GM10847 (cell line): ENCODE results near the gene ACOXL.

Experiments used
- POLR2A ChIP-seq: IDR thresholded peaks from 2 replicates; pipeline ENCODE4 v1.6.1; 2011; ENCODE audit not compliant: insufficient read length; ENCODE audit errors: extremely low read depth

The ACOXL gene

DNA sequence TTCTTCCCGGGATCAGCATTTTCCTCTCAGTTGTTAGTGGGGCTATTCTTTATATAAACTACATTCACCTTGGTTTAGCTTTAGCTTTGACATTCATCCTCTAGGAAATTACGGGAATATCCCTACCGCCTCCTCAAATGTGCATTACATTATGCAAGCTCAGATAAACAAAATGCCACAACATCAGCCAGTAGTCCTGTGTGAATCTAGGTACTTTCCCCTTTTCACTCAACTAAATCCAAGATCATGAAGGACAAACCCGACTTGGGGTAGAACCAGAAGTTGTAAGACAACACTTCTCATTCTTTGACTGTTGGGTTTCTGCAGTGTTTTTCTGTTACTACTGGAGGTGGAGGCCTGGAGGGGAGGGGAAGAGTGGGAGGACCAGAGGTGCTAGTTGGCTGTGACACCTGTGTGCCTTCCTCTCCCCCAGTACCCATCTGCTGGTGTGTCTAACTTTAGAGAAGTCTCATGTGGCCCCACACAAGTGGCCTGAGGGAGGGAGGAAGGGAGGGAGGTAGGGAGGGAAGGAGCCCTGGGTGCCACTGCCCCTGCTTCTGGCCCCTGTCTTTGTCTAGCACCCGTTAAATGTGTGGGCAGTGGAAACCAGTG is 303.6 kb downstream of the ACOXL start:
- TF ChIP-seq POLR2A = no peak

DNA sequence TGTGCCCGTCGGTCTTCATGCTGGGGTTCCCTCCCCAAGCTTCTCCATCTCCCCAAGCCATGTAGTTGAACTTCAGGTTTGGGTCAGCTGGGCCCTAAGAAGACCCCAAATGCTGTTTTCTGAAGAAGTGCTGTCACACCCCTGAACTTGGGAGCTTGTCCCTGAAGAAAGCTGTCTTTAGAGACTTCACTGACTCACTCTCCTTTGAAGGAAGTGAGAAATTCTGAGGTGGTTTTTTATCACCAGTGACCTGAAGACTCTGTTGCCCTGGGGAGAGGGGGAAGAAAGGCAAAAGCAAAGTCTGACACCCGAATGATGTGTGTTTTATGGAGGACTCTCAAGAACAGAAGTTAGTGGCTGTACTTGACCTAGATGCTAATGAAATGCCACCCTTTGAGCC is 304.8 kb downstream of the ACOXL start:
- TF ChIP-seq POLR2A = no peak

DNA sequence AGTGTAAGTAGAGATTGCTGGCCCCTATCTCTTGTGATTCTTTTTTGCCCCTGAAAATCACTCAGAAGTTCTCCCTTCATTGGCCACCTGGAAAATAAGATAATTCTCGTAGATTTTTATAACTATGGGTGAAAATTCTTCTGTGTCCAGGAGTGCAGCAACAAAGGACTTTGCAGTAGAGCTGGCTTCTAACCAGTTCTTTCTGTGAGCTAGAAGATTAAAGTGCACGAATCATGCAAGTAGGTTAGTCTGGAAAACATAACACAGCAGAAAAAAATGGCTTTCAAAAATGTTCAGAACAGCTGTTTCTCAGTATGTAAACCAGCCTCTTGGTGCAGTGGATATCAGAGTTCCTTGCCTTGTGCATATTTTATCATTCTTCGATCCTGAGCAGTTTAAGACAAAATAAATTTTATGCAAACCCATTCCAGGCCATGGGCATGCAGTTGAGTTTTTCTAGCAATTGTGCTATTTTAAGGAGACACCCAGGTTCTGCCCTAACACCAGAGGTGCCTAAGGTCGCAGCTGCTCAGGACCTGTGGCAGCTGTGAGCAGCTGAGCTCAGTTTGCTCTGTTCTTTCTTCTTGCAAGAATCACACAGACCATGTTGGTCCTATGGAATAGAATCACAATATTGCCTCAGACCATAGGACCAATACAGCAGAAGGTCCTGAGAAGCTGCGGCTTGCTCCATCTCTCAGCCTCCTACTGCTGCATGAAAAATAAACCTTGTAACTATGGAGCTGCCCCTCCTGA is 307.4 kb downstream of the ACOXL start:
- TF ChIP-seq POLR2A = no peak

DNA sequence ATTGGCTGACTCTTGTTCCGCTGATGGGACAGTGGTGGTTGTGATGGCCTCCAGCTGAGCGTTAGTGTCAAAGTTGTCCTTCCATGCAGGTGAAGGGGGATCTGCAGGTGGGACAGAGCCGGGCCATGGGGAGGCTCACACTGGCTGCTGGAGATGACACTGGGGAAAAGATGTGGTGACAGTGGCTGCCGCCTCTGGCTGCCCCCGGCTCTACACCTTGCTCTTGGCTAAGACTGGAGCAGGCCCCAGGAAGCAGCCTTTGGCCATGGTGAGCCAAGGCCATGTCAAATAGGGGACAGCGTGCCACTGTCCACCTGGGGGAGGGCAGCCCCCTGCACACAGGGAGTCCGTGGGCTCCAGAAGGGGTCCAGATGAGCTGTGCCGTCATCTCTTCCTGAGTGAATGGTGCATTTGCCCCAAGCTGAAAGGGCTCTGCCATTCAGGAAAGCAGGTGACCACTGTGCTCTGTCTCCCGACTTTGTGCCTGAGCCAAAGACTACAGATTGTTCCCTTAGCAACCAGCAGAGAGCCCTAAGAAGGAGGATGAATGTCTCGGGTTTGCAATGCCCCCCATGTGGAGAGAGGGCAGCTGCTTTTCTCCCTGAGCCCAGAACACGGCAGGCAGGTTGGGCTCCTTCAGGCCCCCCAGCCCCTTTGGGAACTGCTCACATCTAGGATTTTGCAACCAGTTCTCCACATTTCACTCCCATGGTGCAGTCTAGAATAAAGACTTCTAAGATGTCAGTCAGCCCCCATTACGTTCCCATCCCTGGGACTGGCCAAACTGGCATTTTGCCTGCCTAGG is 309.2 kb downstream of the ACOXL start:
- no peak for TF ChIP-seq POLR2A

DNA sequence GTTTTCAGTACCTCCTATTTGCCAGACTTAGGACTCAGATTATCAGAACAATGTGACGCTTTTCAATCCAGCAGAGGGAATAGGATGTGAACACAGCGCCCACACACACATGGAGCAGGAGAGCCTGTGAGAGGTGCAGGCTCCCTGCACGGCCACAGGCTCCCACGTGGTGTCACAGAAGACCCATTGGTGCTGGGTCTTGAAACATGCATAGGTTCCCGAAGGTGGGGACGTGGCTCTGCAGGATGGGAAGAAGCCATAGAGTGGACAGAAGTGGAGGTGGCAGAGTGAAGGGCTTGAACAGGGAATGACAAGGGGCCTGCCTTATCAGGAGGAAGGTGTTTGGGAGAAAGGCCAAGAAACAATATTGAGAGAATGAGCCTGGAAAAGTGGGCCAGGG is 309.9 kb downstream of the ACOXL start:
- TF ChIP-seq POLR2A = no peak

DNA sequence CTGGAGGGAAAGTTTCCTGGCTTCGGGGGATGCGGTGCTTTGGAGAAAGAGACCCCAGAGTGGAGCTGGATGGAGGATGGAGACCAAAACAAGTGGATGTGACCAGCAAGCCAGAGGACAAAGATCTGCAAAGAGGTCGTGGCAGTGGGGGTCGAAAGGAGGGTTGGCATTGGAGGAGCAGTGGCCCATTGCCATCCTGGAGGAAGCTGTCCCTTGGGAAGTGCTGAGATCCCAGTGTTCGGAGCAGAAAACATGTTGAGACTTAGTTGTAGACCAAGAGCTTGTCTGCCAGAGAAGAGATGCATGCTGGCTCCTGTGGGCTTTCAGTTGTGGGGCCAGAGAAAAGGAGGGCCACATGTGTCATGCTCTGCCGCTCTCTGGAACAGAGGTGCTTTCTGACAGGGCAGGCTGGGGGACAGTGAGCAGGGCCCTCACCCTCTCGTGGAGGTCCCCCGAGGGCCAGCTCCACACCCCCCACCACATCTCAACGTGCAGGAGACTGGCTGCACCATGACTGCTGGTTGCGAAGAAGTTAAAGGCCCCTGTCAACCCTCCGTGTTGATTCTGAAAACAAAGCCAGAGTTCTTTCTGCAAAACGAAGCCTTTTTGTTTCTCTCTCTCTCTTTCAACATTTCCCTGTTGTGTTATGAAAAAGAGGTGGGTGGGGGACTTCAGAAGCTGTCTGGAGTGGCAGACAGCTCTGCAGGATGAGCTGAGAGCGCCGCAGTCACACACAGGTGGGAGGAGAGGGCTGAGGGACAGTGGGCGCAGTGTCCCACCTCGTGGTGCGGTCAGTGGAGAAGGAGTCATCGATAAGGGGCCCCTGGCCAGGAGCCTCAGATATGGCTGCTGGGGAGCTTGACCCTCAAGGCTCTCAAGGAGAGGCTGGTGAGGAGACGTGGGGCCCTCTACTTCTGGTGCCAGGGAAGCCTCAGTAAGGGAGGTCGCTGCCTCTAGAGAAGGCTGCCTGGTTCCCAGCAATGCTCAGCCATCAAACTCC is 310.7 kb downstream of the ACOXL start:
- no peak for TF ChIP-seq POLR2A

DNA sequence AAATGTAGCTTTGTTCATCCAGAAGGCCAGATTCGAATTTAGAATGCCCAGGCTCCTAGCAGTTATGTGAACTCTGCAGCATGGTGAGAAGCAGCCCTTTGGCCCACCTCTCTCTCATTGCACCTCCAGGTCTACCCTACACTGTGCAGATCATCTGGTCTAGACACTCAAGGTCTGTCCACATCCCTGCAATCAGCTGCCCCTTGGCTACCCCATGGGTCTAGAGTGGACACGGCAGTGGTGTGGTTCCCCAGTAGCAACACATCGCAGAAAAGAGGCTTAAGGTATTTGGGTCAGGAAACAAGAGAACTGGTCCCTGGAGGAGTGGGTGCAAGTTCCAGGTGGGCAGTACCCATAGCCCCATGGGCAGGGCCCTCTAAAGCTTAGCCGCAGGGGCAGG is 311.7 kb downstream of the ACOXL start:
- TF ChIP-seq POLR2A = no peak

DNA sequence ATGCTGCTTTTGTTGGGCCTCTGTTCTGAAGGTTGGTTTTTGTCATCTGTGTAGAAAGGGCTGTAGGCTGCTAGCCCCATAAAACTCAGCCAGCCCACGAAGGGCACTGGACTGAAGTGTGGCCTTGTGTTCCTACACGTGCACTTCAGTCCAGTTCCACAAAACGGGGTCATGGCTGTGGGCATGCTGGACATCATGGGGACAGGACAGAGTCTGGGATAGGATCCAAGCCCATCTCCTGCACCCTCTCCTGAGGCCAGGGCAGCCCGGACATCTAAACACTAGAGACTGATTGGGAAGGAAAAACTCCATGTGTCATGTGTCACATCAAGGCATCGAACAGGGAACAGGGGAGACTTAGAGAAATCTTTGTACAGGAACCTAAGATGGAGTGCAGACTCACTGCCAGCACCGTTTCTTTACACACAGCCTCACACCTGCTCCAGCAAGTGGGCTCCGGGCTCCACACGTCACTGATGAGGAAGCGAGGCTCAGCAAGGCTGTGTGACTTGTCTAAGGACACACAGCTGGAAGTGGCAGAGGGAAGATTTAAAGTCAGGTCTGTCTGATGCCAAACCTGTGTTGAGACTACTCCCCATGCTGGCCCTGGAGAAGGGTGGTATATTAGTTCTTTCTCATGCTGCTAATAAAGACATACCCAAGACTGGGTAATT is 313.5 kb downstream of the ACOXL start:
- no peak for TF ChIP-seq POLR2A

DNA sequence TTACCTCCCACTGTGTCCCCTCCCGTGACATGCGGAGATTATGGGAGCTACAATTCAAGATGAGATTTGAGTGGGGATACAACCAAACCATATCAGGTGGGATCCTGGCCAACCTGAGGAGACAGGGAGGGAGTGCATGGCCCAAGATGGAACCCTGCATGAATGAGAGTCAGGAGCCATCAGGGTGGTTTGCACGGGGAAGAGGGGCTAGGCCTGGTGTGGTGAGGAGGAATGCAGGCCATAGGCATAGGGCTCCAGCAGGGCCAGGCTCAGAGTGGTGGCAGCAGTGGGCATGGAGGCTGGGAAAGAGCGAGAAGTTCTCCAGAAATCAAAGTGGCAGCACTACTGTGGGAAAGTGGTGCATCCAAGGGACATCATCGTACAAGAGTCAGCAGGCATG is 314.3 kb downstream of the ACOXL start:
- TF ChIP-seq POLR2A = no peak

DNA sequence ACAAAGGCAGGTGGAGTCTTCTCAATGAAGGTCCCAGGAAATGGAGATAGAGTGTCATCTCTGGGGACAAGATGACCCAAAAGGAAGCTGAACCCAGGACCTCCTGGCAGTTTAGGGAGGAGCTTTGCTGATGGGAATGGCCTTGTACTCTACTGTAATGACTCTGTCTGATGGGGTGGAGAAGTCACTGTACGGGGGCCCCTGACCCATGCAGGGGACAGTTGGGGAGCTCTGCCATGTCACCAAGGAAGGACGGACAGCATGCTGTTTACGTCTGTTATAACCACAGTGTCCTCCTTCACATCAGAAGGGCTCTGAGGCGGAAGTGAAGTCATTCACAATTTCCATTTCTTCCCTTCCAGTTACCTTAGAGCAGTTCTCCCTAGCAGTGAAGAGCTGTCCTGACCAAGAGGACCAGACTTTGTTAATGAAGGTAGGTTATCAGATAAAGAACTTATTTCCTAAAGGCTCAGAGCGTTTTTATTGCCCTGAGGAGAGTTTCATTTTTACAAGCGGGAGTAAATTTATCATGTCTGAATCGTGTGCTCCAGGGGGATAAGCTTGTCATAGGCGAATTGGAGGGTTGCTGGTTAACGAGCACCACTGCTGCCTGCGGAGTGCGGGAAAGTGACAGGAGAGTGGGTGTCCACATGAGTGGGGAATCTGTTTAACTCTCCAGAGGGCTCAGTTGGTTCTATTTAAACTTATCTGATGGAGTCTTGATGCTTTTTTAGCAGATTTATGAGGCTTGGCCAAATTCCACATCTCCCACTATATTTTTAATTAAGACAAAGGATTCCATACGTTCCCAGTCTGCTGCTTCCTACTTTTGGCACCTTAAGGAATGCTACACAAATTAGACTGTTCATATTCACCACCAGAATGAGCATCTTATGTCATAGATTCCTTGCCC is 316.7 kb downstream of the ACOXL start:
- no peak for TF ChIP-seq POLR2A

DNA sequence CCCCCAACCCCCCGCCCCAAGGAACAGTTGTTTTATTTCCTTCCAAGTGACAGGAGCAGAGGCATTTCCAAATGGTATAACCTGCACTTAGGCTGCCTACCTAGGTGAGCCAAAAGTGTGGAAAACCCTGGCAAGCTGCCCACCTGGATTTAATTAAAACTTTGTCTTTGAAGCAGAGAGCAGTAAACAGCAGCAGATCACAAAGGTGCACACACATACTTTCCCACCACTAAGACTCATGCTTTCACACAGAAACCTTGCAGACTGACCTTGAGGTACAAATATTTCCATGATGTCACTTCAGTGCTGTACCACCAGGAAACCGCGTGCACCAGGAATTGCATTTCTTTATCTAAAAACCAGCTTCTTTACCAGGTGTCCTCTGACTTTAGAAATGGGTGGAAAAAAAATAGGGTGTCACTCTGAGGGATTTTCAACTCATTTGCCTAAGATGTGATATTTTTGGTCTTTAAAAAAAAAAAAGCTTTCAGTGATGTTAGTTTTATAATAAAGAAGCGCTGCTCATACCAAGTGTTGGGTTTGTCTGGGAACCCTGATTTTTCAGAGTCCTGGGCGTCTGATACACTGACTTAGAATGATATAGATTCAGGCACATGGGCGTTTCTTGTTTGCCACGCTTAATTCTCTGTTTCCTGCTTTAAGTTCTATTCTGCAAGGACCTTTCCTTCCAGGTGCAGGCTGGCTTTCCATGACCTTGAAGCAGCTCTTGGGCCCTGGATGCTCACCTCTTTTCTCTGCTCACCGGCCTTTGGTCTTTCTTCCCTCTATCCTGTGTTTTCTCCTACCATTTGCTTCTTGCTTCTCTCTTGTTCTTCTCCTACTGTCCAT is 317.6 kb downstream of the ACOXL start:
- no peak for TF ChIP-seq POLR2A

DNA sequence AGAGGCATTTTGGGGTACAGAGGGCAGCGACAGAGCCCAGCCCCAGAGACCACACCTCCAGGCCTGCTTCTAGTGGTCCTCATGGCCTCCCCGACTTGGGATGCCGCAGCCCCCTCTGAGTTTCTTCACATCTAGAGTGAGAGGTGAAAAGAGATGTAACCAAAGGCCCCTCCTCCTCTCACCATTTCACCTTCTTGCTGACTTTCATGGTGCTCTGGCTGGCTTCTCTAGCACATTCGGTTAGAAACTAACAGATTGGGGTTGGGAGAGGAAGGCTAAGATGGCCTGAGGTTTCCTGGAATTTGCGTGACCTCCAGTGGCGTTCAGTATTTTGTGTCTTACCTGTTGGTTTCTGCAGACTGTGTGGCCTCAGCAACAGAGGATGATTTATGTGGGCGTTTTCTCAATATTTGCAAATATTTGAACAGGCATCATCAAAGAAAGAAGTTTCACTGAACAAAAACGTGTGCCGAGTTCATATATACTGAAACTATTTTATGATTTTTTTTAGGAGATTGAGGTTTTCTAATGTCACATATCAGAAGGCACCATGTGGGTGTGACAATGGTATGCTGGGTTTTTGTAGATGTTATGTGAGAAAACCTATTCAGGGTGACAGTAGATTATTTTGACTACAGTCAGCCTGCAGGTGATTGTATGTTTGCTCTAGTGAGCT is 318.5 kb downstream of the ACOXL start:
- TF ChIP-seq POLR2A = no peak

DNA sequence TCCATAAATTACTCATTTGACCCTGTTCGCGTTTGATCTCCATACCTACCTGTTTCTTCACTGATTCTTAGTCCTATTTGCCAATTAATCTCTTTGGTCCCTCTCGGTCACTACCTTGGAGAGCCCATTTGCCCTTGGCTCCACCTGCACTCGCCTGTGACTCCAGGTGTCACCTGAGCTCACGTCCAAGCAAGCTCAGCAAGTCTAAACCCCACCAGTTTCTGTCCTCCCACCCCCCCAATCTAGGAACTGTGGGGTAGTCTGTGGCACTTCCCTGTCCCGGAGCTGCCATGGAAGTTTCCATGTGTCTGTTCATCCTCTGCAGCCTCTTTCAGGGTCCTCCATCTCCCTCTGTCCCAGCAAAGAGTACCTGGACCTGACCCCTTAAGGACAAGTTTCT is 320.2 kb downstream of the ACOXL start:
- no peak for TF ChIP-seq POLR2A
